ENCODE measurements around the gene PDSS2.

PDSS2 gene

DNA sequence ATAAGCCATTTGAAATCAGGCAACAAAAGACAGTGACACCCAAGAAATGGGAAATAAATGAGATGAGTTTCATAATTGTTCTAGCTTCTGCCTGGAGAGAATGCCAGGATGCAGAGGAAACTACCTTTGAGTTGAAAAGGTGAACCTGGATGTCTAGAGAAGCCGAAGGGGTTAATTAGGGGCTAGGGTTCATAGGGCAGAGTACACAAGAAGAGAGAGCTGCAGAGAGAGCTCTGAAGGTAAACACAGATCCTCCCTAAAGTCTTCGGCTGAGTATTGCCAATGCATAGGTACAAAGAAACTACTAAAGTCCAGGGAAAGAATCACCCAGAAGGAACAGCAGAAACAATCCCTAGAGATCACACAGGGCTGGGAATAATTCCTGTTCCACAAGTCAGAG is 224.4 kb downstream of the PDSS2 start:
- Histone ChIP-seq H3K4me3 (ENCODE audit: low read length) (no peak overlapping the region), H3K9ac (ENCODE audit: low read length) (no peak overlapping the region)
- no peak for TF ChIP-seq EZH2phosphoT487 (IDR thresholded peaks at IDR 0.05; ENCODE audit: low read depth)
- TF ChIP-seq, protein P1, sequence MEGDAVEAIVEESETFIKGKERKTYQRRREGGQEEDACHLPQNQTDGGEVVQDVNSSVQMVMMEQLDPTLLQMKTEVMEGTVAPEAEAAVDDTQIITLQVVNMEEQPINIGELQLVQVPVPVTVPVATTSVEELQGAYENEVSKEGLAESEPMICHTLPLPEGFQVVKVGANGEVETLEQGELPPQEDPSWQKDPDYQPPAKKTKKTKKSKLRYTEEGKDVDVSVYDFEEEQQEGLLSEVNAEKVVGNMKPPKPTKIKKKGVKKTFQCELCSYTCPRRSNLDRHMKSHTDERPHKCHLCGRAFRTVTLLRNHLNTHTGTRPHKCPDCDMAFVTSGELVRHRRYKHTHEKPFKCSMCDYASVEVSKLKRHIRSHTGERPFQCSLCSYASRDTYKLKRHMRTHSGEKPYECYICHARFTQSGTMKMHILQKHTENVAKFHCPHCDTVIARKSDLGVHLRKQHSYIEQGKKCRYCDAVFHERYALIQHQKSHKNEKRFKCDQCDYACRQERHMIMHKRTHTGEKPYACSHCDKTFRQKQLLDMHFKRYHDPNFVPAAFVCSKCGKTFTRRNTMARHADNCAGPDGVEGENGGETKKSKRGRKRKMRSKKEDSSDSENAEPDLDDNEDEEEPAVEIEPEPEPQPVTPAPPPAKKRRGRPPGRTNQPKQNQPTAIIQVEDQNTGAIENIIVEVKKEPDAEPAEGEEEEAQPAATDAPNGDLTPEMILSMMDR (IDR thresholded peaks at IDR 0.05; ENCODE audit: low read depth, low read length): no peak

DNA sequence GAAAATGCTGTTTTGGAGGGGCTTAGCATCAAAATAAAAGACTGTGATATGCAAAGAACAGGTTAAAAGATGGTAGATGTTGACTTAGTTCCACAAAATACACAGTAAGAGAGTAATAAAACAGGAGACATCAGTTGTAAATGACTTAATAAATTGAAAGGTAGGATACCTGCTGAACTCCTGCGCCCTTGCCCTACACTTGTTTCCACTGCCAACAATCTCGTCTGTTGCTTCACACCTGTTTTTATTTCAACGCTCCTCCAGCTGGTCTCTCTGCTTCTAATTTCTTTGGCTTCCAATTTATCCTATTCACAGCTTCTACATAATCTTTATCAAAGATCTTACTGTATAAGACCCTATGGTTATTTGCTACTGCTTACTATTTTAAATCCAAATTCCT is 228.1 kb downstream of the PDSS2 start:
- Histone ChIP-seq H3K79me2 (ENCODE audit: low read length) (no peaks in the 10 kb centered on the region), H3K4me3 (ENCODE audit: low read length) (no peak overlapping the region), H4K20me1 (ENCODE audit: insufficient read depth, low read length) (no peaks in the 10 kb centered on the region), H3K9me3 (ENCODE audit: insufficient read depth, low read length) (no peaks in the 10 kb centered on the region), H3K4me2 (ENCODE audit: low read length) (no peak overlapping the region), H2AFZ (ENCODE audit: low read depth, low read length) (no peak overlapping the region), H3K27ac (ENCODE audit: low read length) (no peak overlapping the region), H3K27me3 (ENCODE audit: low read depth, low read length) (no peaks in the 10 kb centered on the region), H3K9ac (ENCODE audit: low read length) (no peak overlapping the region), H3K36me3 (replicated peaks; ENCODE audit: low read depth, low read length) (no peaks in the 10 kb centered on the region), H3K4me1 (ENCODE audit: low read length) (no peaks in the 10 kb centered on the region)
- no peak for TF ChIP-seq EZH2phosphoT487 (IDR thresholded peaks at IDR 0.05; ENCODE audit: low read depth)
- TF ChIP-seq, protein P1 (IDR thresholded peaks at IDR 0.05; ENCODE audit: low read depth, low read length): no peak

More for the DNA sequence above, 224.4 kb downstream of the PDSS2 start:
- Histone ChIP-seq H3K36me3 (replicated peaks; ENCODE audit: low read depth, low read length) (no peaks in the 10 kb centered on the region), H3K27ac (ENCODE audit: low read length) (no peak overlapping the region), H3K4me2 (ENCODE audit: low read length) (no peak overlapping the region), H3K27me3 (ENCODE audit: low read depth, low read length) (no peaks in the 10 kb centered on the region), H4K20me1 (ENCODE audit: insufficient read depth, low read length) (no peaks in the 10 kb centered on the region), H3K9me3 (ENCODE audit: insufficient read depth, low read length) (no peaks in the 10 kb centered on the region), H3K4me1 (ENCODE audit: low read length) (no peaks in the 10 kb centered on the region), H2AFZ (ENCODE audit: low read depth, low read length) (no peak overlapping the region), H3K79me2 (ENCODE audit: low read length) (no peaks in the 10 kb centered on the region)

- Histone ChIP-seq H3K27ac (ENCODE audit: low read length) (no peak overlapping the region), H3K9ac (ENCODE audit: low read length) (no peak overlapping the region), H3K9me3 (ENCODE audit: insufficient read depth, low read length) (no peaks in the 10 kb centered on the region), H2AFZ (ENCODE audit: low read depth, low read length) (no peak overlapping the region), H3K4me2 (ENCODE audit: low read length) (no peak overlapping the region), H3K4me1 (ENCODE audit: low read length) (no peaks in the 10 kb centered on the region), H3K36me3 (replicated peaks; ENCODE audit: low read depth, low read length) (no peaks in the 10 kb centered on the region), H4K20me1 (ENCODE audit: insufficient read depth, low read length) (no peaks in the 10 kb centered on the region), H3K4me3 (ENCODE audit: low read length) (no peak overlapping the region), H3K79me2 (ENCODE audit: low read length) (no peaks in the 10 kb centered on the region), H3K27me3 (ENCODE audit: low read depth, low read length) (no peaks in the 10 kb centered on the region)
- TF ChIP-seq EZH2phosphoT487 (IDR thresholded peaks at IDR 0.05; ENCODE audit: low read depth): no peak
- TF ChIP-seq, protein P1 (IDR thresholded peaks at IDR 0.05; ENCODE audit: low read depth, low read length): no peak
Observed at GRCh38 chr6:107230448-107230847, 228.9 kb downstream of the PDSS2 start.

- H3K36me3 ChIP-seq (replicated peaks; ENCODE audit: low read depth, low read length): no peaks in the 10 kb centered on the region
- no peak for TF ChIP-seq EZH2phosphoT487 (IDR thresholded peaks at IDR 0.05; ENCODE audit: low read depth)
- TF ChIP-seq, protein P1 (IDR thresholded peaks at IDR 0.05; ENCODE audit: low read depth, low read length): no peak
Observed at GRCh38 chr6:107230024-107230423, 229.3 kb downstream of the PDSS2 start.

More at GRCh38 chr6:107230024-107230423, 229.3 kb downstream of the PDSS2 start:
- H3K79me2 ChIP-seq (ENCODE audit: low read length): no peaks in the 10 kb centered on the region
- H2AFZ ChIP-seq (ENCODE audit: low read depth, low read length): no peak overlapping the region
- no peaks in the 10 kb centered on the region for H4K20me1 ChIP-seq (ENCODE audit: insufficient read depth, low read length)
- no peak overlapping the region for H3K4me2 ChIP-seq (ENCODE audit: low read length)
- no peak overlapping the region for H3K4me3 ChIP-seq (ENCODE audit: low read length)
- no peaks in the 10 kb centered on the region for H3K9me3 ChIP-seq (ENCODE audit: insufficient read depth, low read length)
- no peaks in the 10 kb centered on the region for H3K27me3 ChIP-seq (ENCODE audit: low read depth, low read length)
- H3K27ac ChIP-seq (ENCODE audit: low read length): no peak overlapping the region
- H3K4me1 ChIP-seq (ENCODE audit: low read length): no peaks in the 10 kb centered on the region
- no peak overlapping the region for H3K9ac ChIP-seq (ENCODE audit: low read length)
